GM12878 (cell line): Measurements from ENCODE around the gene ATP2A2. TPM values are rescaled to one million over a fixed set of nuclear protein-coding genes. Genes with fewer than 3 reads are reported as not detected.

Experiments
- ATAC-seq: fragments of 200-7000 bp; cut with Tn5 transposase; 3 replicates; pipeline ENCODE4 v1.9.1; 2020; ENCODE audit warnings: mild to moderate bottlenecking, moderate library complexity
- BruUV-seq: library from RNA; stranded (reverse); fragments of 400-500 nt; replicated peaks from 2 replicates; lab custom pipeline; 2021; lab: Mats Ljungman, UMichigan
- CTCF ChIA-PET: fragments of 300-600 bp; sonication (Branson Sonifier 250); formaldehyde crosslinking; extraction: SDS; loops from one replicate; lab custom pipeline; 2021; ENCODE audit warnings: inconsistent platforms; lab: Yijun Ruan, JAX
- POLR2A ChIA-PET: fragments of 350-600 bp; formaldehyde crosslinking; extraction: SDS; loops from one replicate; lab custom pipeline; 2021; ENCODE audit warnings: inconsistent platforms; lab: Charles Lee
- RAD21 ChIA-PET: fragments of 300-600 bp; sonication (Branson Sonifier 250); formaldehyde crosslinking; loops from one replicate; lab custom pipeline; 2023; ENCODE audit warnings: antibody characterized with exemption; ENCODE audit not compliant: unreplicated experiment; lab: Charles Lee
- SMC1A ChIA-PET: fragments of 300-600 bp; sonication (Branson Sonifier 250); formaldehyde crosslinking; loops from one replicate; lab custom pipeline; 2023; ENCODE audit not compliant: unreplicated experiment, uncharacterized antibody; lab: Charles Lee
- DNase-seq: peaks from one replicate; pipeline ENCODE4 v3.0.0-alpha.2; 2011; ENCODE audit warnings: low read depth, low spot score
- FAIRE-seq: peaks from 3 replicates; lab custom pipeline; 2011; peaks lifted over from hg19 to GRCh38; lab: Jason Lieb, UNC
- H2AFZ ChIP-seq: 2 replicates; pipeline ENCODE4 v1.6.0; 2011; ENCODE audit warnings: low read depth, low read length, control low read depth; ENCODE audit not compliant: control insufficient read depth
- H3K27ac ChIP-seq: 2 replicates; pipeline ENCODE4 v1.5.1; 2011; ENCODE audit warnings: control low read depth; ENCODE audit not compliant: control insufficient read depth, insufficient read depth
- H3K27me3 ChIP-seq, 2 experiments: replicated peaks in 1 of 2; 2 replicates each; pipeline versions ENCODE4 v1.6.0 to v1.6.1; 2011; ENCODE audit warnings: low read length in 1 of 2; ENCODE audit not compliant: control insufficient read depth in 2 of 2, insufficient read depth in 2 of 2
- H3K36me3 ChIP-seq, 2 experiments: 2 replicates each; pipeline ENCODE4 v1.5.1; 2011; ENCODE audit warnings: low read length in 1 of 2; ENCODE audit not compliant: control insufficient read depth in 2 of 2, insufficient read depth in 2 of 2
- H3K4me1 ChIP-seq: 2 replicates; pipeline ENCODE4 v1.6.1; 2011; ENCODE audit warnings: mild to moderate bottlenecking, low read length, moderate library complexity, mixed read lengths; ENCODE audit not compliant: control insufficient read depth, insufficient read depth
- H3K4me2 ChIP-seq: 2 replicates; pipeline ENCODE4 v1.6.0; 2011; ENCODE audit warnings: control low read depth; ENCODE audit not compliant: control insufficient read depth, insufficient read depth
- H3K4me3 ChIP-seq: fragments of 200-600 bp; sonication (generic); 2 replicates; pipeline ENCODE4 v1.5.1; 2016
- H3K79me2 ChIP-seq: 2 replicates; pipeline ENCODE4 v1.6.0; 2011; ENCODE audit warnings: low read length; ENCODE audit not compliant: control insufficient read depth, insufficient read depth
- H3K9ac ChIP-seq: 2 replicates; pipeline ENCODE4 v1.8.0; 2011; ENCODE audit warnings: low read length, control low read depth, mixed read lengths; ENCODE audit not compliant: control insufficient read depth, insufficient read depth
- H3K9me3 ChIP-seq: replicated peaks from 3 replicates; pipeline ENCODE4 v1.5.1; 2011; ENCODE audit warnings: mild to moderate bottlenecking, low read length; ENCODE audit not compliant: control insufficient read depth, insufficient read depth
- H4K20me1 ChIP-seq: 2 replicates; pipeline ENCODE4 v1.6.0; 2011; ENCODE audit not compliant: control insufficient read depth, insufficient read depth
- HDGF ChIP-seq: fragments of 450-650 bp; IDR thresholded peaks from 2 replicates; pipeline ENCODE4 v1.6.1; 2016; ENCODE audit warnings: antibody characterized with exemption
- IRF4 ChIP-seq: IDR thresholded peaks from 2 replicates; pipeline ENCODE4 v1.6.1; 2011; ENCODE audit warnings: low read depth, low read length
- MEF2A ChIP-seq: IDR thresholded peaks from 2 replicates; pipeline ENCODE4 v1.6.1; 2011; ENCODE audit warnings: low read depth, mild to moderate bottlenecking, low read length, moderate library complexity; ENCODE audit not compliant: insufficient read depth
- NRF1 ChIP-seq: conservative IDR thresholded peaks from 2 replicates; pipeline ENCODE4 v1.6.1; 2011; ENCODE audit warnings: mild to moderate bottlenecking, low read depth, low read length, improper control_type of control experiment
- RB1 ChIP-seq: fragments of 450-650 bp; formaldehyde crosslinking; IDR thresholded peaks from 2 replicates; pipeline ENCODE4 v1.6.1; 2017; ENCODE audit warnings: mild to moderate bottlenecking, borderline replicate concordance
- SMC3 ChIP-seq: IDR thresholded peaks from 2 replicates; pipeline ENCODE4 v1.6.1; 2011; ENCODE audit warnings: low read length, improper control_type of control experiment, borderline replicate concordance
- TAF1 ChIP-seq: IDR thresholded peaks from 2 replicates; pipeline ENCODE4 v1.6.1; 2011; ENCODE audit warnings: mild to moderate bottlenecking, low read depth, low read length, borderline replicate concordance
- USF1 ChIP-seq: IDR thresholded peaks from 2 replicates; pipeline ENCODE4 v1.6.1; 2011; ENCODE audit warnings: borderline replicate concordance, low read depth, mild to moderate bottlenecking, moderate library complexity, mixed read lengths, low read length; ENCODE audit not compliant: insufficient read depth; ENCODE audit errors: extremely low read length
- ZBTB4 ChIP-seq: fragments of 450-650 bp; formaldehyde crosslinking; IDR thresholded peaks from 2 replicates; pipeline ENCODE4 v1.4.0; 2022; ENCODE audit warnings: mild to moderate bottlenecking, moderate library complexity
- WGBS: methylation state at CpG from one replicate; pipeline ENCODE4 v1.1.6; 2016; ENCODE audit warnings: low lambda C conversion rate; ENCODE audit not compliant: insufficient replicate concordance, insufficient coverage; ENCODE audit errors: missing lambda C conversion rate; 5-methylcytosine and 5-hydroxymethylcytosine counted together
- in situ Hi-C: fragments of 300-500 bp; cut with MboI; formaldehyde crosslinking; loops from 9 replicates; pipeline ENCODE4 v1.14.3; 2018; ENCODE audit warnings: mixed read lengths
- intact Hi-C: fragments of 100-400 bp; cut with micrococcal nuclease; formaldehyde crosslinking; loops from one replicate; pipeline ENCODE4 v1.14.2; 2022; ENCODE audit not compliant: unreplicated experiment
- polyA plus RNA-seq, 11 experiments: library from polyadenylated mRNA; depleted of rRNA in 4 of 11; unstranded in 6 of 11; stranded (reverse) in 5 of 11; fragments of >200 nt; fragmentation: Nextera tagmentation in 4 of 11; fragmentation: Illumina TruSeq in 1 of 11; extraction: Ambion mirVana in 4 of 11; extraction: Trizol in 1 of 11; gene quantifications; 1 replicate in 1 of 11; 2 replicates in 10 of 11; pipeline versions ENCODE4 v1.2.1 to v1.2.3, GENCODE V29; 2011 to 2016; ENCODE audit warnings: inconsistent platforms in 2 of 11, missing spikeins in 2 of 11, low read depth in 1 of 11
- total RNA-seq, 4 experiments: library from RNA; depleted of rRNA in 3 of 4; stranded (reverse); fragments of >200 nt in 3 of 4; fragmentation: Illumina TruSeq in 1 of 4; extraction: Trizol in 1 of 4; gene quantifications; 2 replicates each; pipeline versions ENCODE4 v1.2.1 to v1.2.3, GENCODE V29; 2013 to 2021
- TF ChIP-seq, protein P1 (sequence below): IDR thresholded peaks from 2 replicates; pipeline ENCODE4 v1.6.1; 2012; ENCODE audit warnings: low read depth, low read length, improper control_type of control experiment
- TF ChIP-seq, protein P2 (sequence below): fragments of 450-650 bp; conservative IDR thresholded peaks from 2 replicates; pipeline ENCODE4 v1.6.1; 2017; ENCODE audit warnings: mild to moderate bottlenecking, moderate library complexity

Gene ATP2A2
- total and polyA plus RNA-seq, 10 of the 15 experiments (the other 5 are each of a cell fraction or from before 2014, with no cell fraction given) = 3.7 to 133 (median 34.4) TPM

DNA sequence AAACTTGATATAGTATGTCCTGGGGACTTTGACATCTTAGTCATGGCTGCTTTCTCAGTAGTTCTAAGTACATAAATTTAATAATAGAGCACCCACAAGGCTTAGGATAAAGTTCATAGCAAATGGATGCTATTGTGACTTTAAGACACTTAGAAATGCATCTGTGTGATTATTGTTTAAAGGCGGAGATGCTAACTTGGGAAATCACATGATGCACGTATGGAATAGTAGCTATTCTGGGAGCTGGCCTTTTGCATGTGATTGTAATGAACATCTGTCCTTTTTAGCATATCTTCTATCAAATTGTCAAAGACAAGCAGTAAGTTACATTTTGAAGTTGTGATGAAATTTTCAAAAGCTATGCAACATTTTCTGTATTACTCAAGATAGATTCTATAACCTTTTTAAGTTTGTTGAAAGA, 46.7 kb upstream of the ATP2A2 start:
- ChIA-PET SMC1A (interaction anchor here (0.5 kb wide), 1 partner anchor 23 kb away, joined by 3 read pairs; no protein-coding TSS in a partner anchor), RAD21 (no interaction called here), CTCF (no interaction called here), POLR2A (no interaction called here)
- TF ChIP-seq MEF2A = no peak
- Histone ChIP-seq H3K79me2 (no peaks in the 10 kb centered on the region), H3K36me3 (no peaks in the 10 kb centered on the region), H3K4me3 (no peak overlapping the region), H3K9ac (no peak overlapping the region), H4K20me1 (no peaks in the 10 kb centered on the region), H3K9me3 (no peaks in the 10 kb centered on the region), H3K4me1 (no peaks in the 10 kb centered on the region), H3K4me2 (no peak overlapping the region), H3K27ac (no peak overlapping the region), H3K27me3 (no peaks in the 10 kb centered on the region), H2AFZ (no peak overlapping the region)
- in situ Hi-C loops = no loop called here
- BruUV-seq = no TSS peak
- intact Hi-C loops = no loop called here
- FAIRE-seq (no peak), DNase-seq (no peak), ATAC-seq (no peak)
- WGBS = 2% methylated on average over 2 of the region's 2 CpGs

GRCh38 chr12:110234755-110235154, 46.3 kb upstream of the ATP2A2 start:
- Histone ChIP-seq H3K79me2 (no peaks in the 10 kb centered on the region), H4K20me1 (no peaks in the 10 kb centered on the region), H3K9ac (no peak overlapping the region), H2AFZ (no peak overlapping the region), H3K27me3 (no peaks in the 10 kb centered on the region), H3K4me3 (no peak overlapping the region), H3K4me2 (no peak overlapping the region), H3K27ac (no peak overlapping the region), H3K4me1 (no peaks in the 10 kb centered on the region), H3K9me3 (no peaks in the 10 kb centered on the region), H3K36me3 (no peaks in the 10 kb centered on the region)
- ChIA-PET SMC1A (interaction anchor here (0.5 kb wide), 1 partner anchor 23 kb away, joined by 3 read pairs; no protein-coding TSS in a partner anchor), RAD21 (no interaction called here), POLR2A (no interaction called here), CTCF (no interaction called here)
- FAIRE-seq = no peak
- intact Hi-C loops (no loop called here), in situ Hi-C loops (no loop called here)
- DNase-seq = no peak
- WGBS = 52% methylated on average over 3 of the region's 3 CpGs
- BruUV-seq = no TSS peak
- ATAC-seq = no peak
- TF ChIP-seq ZBTB4 (CRISPR knock-in tag) = no peak
- no peak for TF ChIP-seq IRF4
- no peak for TF ChIP-seq NRF1
- TF ChIP-seq USF1 = no peak
- no peak for TF ChIP-seq SMC3
- TF ChIP-seq, protein P1, sequence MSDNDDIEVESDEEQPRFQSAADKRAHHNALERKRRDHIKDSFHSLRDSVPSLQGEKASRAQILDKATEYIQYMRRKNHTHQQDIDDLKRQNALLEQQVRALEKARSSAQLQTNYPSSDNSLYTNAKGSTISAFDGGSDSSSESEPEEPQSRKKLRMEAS = no peak
- TF ChIP-seq RB1 = no peak
- TF ChIP-seq TAF1 = no peak
- TF ChIP-seq, protein P2, sequence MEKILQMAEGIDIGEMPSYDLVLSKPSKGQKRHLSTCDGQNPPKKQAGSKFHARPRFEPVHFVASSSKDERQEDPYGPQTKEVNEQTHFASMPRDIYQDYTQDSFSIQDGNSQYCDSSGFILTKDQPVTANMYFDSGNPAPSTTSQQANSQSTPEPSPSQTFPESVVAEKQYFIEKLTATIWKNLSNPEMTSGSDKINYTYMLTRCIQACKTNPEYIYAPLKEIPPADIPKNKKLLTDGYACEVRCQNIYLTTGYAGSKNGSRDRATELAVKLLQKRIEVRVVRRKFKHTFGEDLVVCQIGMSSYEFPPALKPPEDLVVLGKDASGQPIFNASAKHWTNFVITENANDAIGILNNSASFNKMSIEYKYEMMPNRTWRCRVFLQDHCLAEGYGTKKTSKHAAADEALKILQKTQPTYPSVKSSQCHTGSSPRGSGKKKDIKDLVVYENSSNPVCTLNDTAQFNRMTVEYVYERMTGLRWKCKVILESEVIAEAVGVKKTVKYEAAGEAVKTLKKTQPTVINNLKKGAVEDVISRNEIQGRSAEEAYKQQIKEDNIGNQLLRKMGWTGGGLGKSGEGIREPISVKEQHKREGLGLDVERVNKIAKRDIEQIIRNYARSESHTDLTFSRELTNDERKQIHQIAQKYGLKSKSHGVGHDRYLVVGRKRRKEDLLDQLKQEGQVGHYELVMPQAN = no peak
- no peak for TF ChIP-seq HDGF
